Panc1 (cell line): ENCODE results near the gene ACTR5.

Experiments used
- SIN3A ChIP-seq: IDR thresholded peaks from 2 replicates; pipeline ENCODE4 v1.6.1; 2012; ENCODE audit warnings: low read depth, mild to moderate bottlenecking, low read length, moderate library complexity, borderline replicate concordance; ENCODE audit not compliant: insufficient read depth
- TCF7L2 ChIP-seq: IDR thresholded peaks from 2 replicates; pipeline ENCODE4 v1.6.1; 2011; ENCODE audit warnings: mild to moderate bottlenecking, low read depth, low read length, inconsistent platforms
- TF ChIP-seq, protein P1 (sequence below): fragments of 450-650 bp; IDR thresholded peaks from 2 replicates; pipeline ENCODE4 v1.5.1; 2017; ENCODE audit warnings: mild to moderate bottlenecking

DNA sequence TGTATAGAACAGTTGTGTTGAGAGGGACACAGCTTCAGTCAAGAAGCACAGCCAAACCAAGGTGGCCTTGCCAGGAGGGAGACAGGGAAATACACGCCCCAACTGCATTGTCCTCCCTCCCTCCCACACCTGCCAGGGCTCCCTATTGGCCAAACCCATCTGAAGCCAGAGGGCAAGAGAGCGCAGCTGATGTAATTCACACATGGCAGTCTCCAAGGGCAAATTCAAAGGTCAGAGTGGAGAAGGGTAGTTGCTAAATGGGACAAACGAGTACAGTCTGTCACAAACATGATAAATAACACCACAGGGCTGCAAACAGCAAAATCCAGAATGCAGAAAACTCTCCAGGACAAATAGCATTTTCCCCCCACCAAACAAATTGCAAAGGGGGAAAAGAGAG lies 34.0 kb downstream of the ACTR5 start:
- TF ChIP-seq, protein P1, sequence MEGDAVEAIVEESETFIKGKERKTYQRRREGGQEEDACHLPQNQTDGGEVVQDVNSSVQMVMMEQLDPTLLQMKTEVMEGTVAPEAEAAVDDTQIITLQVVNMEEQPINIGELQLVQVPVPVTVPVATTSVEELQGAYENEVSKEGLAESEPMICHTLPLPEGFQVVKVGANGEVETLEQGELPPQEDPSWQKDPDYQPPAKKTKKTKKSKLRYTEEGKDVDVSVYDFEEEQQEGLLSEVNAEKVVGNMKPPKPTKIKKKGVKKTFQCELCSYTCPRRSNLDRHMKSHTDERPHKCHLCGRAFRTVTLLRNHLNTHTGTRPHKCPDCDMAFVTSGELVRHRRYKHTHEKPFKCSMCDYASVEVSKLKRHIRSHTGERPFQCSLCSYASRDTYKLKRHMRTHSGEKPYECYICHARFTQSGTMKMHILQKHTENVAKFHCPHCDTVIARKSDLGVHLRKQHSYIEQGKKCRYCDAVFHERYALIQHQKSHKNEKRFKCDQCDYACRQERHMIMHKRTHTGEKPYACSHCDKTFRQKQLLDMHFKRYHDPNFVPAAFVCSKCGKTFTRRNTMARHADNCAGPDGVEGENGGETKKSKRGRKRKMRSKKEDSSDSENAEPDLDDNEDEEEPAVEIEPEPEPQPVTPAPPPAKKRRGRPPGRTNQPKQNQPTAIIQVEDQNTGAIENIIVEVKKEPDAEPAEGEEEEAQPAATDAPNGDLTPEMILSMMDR, result no peak
- TF ChIP-seq TCF7L2, result no peak
- no peak for TF ChIP-seq SIN3A
